OCI-LY1 (cell line): ENCODE results near the gene SEC16A.

Experiments used
- H2AFZ ChIP-seq: fragments of 200-600 bp; sonication (generic), shearing (Covaris generic); 2 replicates; pipeline ENCODE4 v1.6.0; 2014; ENCODE audit warnings: antibody characterized with exemption, mild to moderate bottlenecking, low read length
- H3F3A ChIP-seq: fragments of 200-600 bp; sonication (generic), shearing (Covaris generic); 2 replicates; pipeline ENCODE4 v1.6.0; 2014; ENCODE audit warnings: mild to moderate bottlenecking, antibody characterized with exemption, low read length, moderate library complexity; ENCODE audit not compliant: insufficient read depth
- H3K27ac ChIP-seq: fragments of 200-600 bp; sonication (generic); 2 replicates; pipeline ENCODE4 v1.5.1; 2014; ENCODE audit warnings: low read length, mixed run types, mild to moderate bottlenecking, low read depth; ENCODE audit not compliant: poor library complexity, severe bottlenecking
- H3K27me3 ChIP-seq: fragments of 200-600 bp; sonication (generic); 2 replicates; pipeline ENCODE4 v1.6.0; 2014; ENCODE audit warnings: antibody characterized with exemption, mild to moderate bottlenecking, low read length, moderate library complexity; ENCODE audit not compliant: insufficient read depth
- H3K36me3 ChIP-seq: fragments of 200-600 bp; sonication (generic); 2 replicates; pipeline ENCODE4 v1.6.1; 2014; ENCODE audit warnings: mild to moderate bottlenecking, antibody characterized with exemption, low read length, moderate library complexity, mixed read lengths; ENCODE audit not compliant: insufficient read depth
- H3K4me1 ChIP-seq: fragments of 200-600 bp; sonication (generic); 2 replicates; pipeline ENCODE4 v1.5.1; 2014; ENCODE audit warnings: mild to moderate bottlenecking, low read length, moderate library complexity; ENCODE audit not compliant: insufficient read depth, severe bottlenecking
- H3K4me2 ChIP-seq: fragments of 200-600 bp; sonication (generic), shearing (Covaris generic); 2 replicates; pipeline ENCODE4 v1.6.1; 2014; ENCODE audit warnings: low read length
- H3K4me3 ChIP-seq: fragments of 200-600 bp; sonication (generic); 2 replicates; pipeline ENCODE4 v1.5.1; 2014; ENCODE audit warnings: low read length, low read depth, mild to moderate bottlenecking, mixed read lengths; ENCODE audit not compliant: poor library complexity, severe bottlenecking
- H3K79me2 ChIP-seq: fragments of 200-600 bp; shearing (Covaris generic); 2 replicates; pipeline ENCODE4 v1.6.1; 2016; ENCODE audit warnings: mixed run types, low read length, mixed read lengths; ENCODE audit not compliant: insufficient read depth
- H3K9ac ChIP-seq: fragments of 200-600 bp; sonication (generic), shearing (Covaris generic); 2 replicates; pipeline ENCODE4 v1.6.1; 2014; ENCODE audit warnings: mild to moderate bottlenecking, low read length, mixed read lengths
- H3K9me2 ChIP-seq: fragments of 200-600 bp; sonication (generic), shearing (Covaris generic); 2 replicates; pipeline ENCODE4 v1.6.1; 2014; ENCODE audit warnings: low read depth, mild to moderate bottlenecking, low read length, mixed read lengths
- H3K9me3 ChIP-seq: fragments of 200-600 bp; shearing (Covaris generic); 2 replicates; pipeline ENCODE4 v1.6.1; 2014; ENCODE audit warnings: low read length, mixed read lengths
- H4K20me1 ChIP-seq: fragments of 200-600 bp; sonication (generic), shearing (Covaris generic); 2 replicates; pipeline ENCODE4 v1.6.0; 2016; ENCODE audit warnings: mild to moderate bottlenecking, low read length; ENCODE audit not compliant: insufficient read depth
- EZH2 ChIP-seq: fragments of 200-600 bp; sonication (generic), shearing (Covaris generic); IDR thresholded peaks from 2 replicates; pipeline ENCODE4 v1.8.0; 2017; ENCODE audit warnings: borderline replicate concordance, mixed run types, mild to moderate bottlenecking, antibody characterized with exemption, low read length, moderate library complexity, mixed read lengths
- TF ChIP-seq, protein P1 (sequence below): fragments of 200-600 bp; sonication (generic), shearing (Covaris generic); IDR thresholded peaks from 2 replicates; pipeline ENCODE4 v1.5.1; 2017; ENCODE audit warnings: mild to moderate bottlenecking, antibody characterized with exemption, low read length, moderate library complexity, mixed read lengths

SEC16A gene

DNA sequence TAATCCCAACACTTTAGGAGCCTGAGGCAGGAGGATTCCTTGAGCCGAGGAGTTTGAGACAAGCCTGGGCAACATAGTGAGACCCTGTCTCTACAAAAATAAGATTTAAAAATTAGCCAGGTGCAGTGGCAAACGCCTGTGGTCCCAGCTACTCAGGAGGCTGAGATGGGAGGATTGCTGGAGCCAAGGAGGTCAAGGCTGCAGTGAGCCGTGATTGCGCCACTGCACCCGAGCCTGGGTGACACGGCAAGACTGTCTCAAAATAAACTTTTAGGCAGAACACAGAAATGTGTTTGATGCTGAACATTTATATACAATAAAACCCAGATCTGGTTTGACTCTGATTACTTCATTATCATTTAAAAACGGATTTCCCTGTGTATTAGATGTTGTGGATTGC, 77.4 kb downstream of the SEC16A start:
- Histone ChIP-seq H3K9ac (no peak overlapping the region), H3K4me1 (peaks cover 19% of the 10 kb centered on the region)

DNA sequence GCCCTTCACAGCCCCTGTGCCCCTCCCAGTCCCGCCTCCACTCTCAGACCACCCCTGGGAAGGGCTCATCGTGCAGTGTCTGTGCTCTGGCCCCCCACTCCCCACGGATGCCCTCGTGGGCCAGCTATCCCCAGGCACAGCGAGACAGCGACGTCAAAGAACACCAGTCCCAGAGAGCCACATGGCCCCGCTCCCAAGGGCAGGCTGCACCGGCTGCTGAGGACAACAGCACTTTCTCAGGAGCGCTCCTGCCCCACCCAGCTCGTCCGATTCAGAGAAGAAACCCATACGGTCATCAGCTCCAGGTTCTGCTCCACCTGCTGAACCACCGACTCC, 78.1 kb downstream of the SEC16A start:
- no peaks in the 10 kb centered on the region for H3K27me3 ChIP-seq
- H3K27ac ChIP-seq = no peak overlapping the region
- no peak for TF ChIP-seq EZH2
- H4K20me1 ChIP-seq = no peaks in the 10 kb centered on the region
- no peaks in the 10 kb centered on the region for H3K9me2 ChIP-seq
- H3K4me1 ChIP-seq = peaks cover 20% of the 10 kb centered on the region
- no peaks in the 10 kb centered on the region for H3K9me3 ChIP-seq
- no peak overlapping the region for H3K4me3 ChIP-seq
- H3K9ac ChIP-seq = no peak overlapping the region
- 0 out of 2 replicates have a peak, but pooled peaks cover 4% of the 10 kb centered on the region for H3K79me2 ChIP-seq
- H3K36me3 ChIP-seq = peaks cover 72% of the 10 kb centered on the region
- no peaks in the 10 kb centered on the region for H3F3A ChIP-seq
- no peak overlapping the region for H2AFZ ChIP-seq
- H3K4me2 ChIP-seq = no peak overlapping the region

More for the DNA sequence above, 77.4 kb downstream of the SEC16A start:
- TF ChIP-seq, protein P1, sequence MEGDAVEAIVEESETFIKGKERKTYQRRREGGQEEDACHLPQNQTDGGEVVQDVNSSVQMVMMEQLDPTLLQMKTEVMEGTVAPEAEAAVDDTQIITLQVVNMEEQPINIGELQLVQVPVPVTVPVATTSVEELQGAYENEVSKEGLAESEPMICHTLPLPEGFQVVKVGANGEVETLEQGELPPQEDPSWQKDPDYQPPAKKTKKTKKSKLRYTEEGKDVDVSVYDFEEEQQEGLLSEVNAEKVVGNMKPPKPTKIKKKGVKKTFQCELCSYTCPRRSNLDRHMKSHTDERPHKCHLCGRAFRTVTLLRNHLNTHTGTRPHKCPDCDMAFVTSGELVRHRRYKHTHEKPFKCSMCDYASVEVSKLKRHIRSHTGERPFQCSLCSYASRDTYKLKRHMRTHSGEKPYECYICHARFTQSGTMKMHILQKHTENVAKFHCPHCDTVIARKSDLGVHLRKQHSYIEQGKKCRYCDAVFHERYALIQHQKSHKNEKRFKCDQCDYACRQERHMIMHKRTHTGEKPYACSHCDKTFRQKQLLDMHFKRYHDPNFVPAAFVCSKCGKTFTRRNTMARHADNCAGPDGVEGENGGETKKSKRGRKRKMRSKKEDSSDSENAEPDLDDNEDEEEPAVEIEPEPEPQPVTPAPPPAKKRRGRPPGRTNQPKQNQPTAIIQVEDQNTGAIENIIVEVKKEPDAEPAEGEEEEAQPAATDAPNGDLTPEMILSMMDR = no peak
- no peak for TF ChIP-seq EZH2
- H3K4me2 ChIP-seq = no peak overlapping the region
- H3K4me3 ChIP-seq = no peak overlapping the region
- H3K9me2 ChIP-seq = no peaks in the 10 kb centered on the region
- H4K20me1 ChIP-seq = no peaks in the 10 kb centered on the region
- no peak overlapping the region for H3K27ac ChIP-seq
- no peaks in the 10 kb centered on the region for H3K27me3 ChIP-seq
- 0 out of 2 replicates have a peak, but pooled peaks cover 7% of the 10 kb centered on the region for H3K79me2 ChIP-seq
- H3F3A ChIP-seq = no peaks in the 10 kb centered on the region
- H2AFZ ChIP-seq = no peak overlapping the region
- peaks cover 72% of the 10 kb centered on the region for H3K36me3 ChIP-seq
- H3K9me3 ChIP-seq = no peaks in the 10 kb centered on the region

DNA sequence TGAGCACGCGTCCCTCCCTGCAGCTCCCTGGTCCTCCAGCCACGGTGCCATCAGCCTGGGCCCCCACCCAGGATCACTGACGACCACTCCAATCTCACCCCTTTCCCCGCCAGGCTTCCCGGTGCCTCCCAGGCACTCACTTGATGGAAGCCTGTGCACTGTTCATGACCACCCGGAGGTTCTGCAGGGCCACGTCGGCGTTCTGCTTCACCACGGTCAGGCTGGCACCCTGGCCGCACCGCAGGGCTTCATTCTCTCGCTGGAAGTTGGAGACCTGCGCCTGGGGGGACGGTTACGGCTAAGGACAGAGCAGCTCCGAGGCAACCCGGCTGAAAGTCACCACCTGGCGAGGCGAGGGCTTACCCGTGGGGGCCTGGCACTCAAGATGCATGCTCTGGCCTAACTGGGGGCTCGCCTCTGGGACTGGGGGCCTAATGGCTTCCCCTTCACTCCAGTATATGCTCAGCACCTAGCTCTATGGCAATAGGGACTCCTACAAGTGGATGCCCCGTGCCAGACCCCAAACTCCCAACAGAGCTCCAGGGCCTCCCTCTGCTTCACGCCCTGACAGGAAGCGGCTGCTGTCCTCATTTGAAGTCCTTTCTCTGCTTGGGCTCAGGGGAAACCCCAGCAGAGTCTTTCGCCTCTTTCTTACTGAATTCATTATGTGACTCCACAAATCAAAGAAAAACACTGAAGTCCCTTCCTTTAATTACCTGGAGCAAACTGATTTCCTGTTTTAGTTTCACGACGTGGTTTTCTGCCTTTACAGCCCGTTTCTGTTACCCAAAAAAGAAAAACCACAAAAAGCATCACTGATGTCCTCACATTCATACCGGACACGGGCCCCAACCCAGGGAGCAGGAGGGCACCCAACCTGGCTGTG, 78.7 kb downstream of the SEC16A start:
- Histone ChIP-seq H3K4me3 (no peak overlapping the region), H3F3A (no peaks in the 10 kb centered on the region), H3K9me2 (no peaks in the 10 kb centered on the region), H3K4me2 (no peak overlapping the region), H3K9me3 (no peaks in the 10 kb centered on the region), H3K27me3 (no peaks in the 10 kb centered on the region), H3K79me2 (peaks cover 9% of the 10 kb centered on the region), H3K27ac (no peak overlapping the region), H3K9ac (no peak overlapping the region), H4K20me1 (no peaks in the 10 kb centered on the region), H2AFZ (no peak overlapping the region), H3K4me1 (peaks cover 15% of the 10 kb centered on the region), H3K36me3 (peaks cover 72% of the 10 kb centered on the region)
- TF ChIP-seq EZH2 = no peak
- TF ChIP-seq, protein P1 = no peak
